SKM-1 (cell line): ENCODE data around the gene CTTN.

ENCODE experiments used
- DNase-seq: peaks from one replicate; lab custom pipeline; 2025; ENCODE audit not compliant: unreplicated experiment; lab: John Stamatoyannopoulos, UW

CTTN gene

GRCh38 chr11:70473873-70474690 lies 75.8 kb downstream of the CTTN start:
- DNase-seq = no peak

- DNase-seq = no peak
These were observed 76.4 kb downstream of the CTTN start for GRCh38 chr11:70474710-70475109.

GRCh38 chr11:70476669-70477068 lies 78.3 kb downstream of the CTTN start:
- no peak for DNase-seq

GRCh38 chr11:70477176-70477575 lies 78.8 kb downstream of the CTTN start:
- no peak for DNase-seq

GRCh38 chr11:70477609-70478008 lies 79.3 kb downstream of the CTTN start:
- no peak for DNase-seq

- DNase-seq = no peak
These were observed 80.0 kb downstream of the CTTN start for GRCh38 chr11:70478166-70478890.

GRCh38 chr11:70480711-70481110 lies 82.4 kb downstream of the CTTN start:
- no peak for DNase-seq

GRCh38 chr11:70481625-70482528 lies 83.5 kb downstream of the CTTN start:
- no peak for DNase-seq

- no peak for DNase-seq
These were observed 84.2 kb downstream of the CTTN start for GRCh38 chr11:70482529-70482917.

GRCh38 chr11:70483077-70483861 lies 84.9 kb downstream of the CTTN start:
- peak; percentile 18 for DNase-seq

- no peak for DNase-seq
These were observed 85.6 kb downstream of the CTTN start for GRCh38 chr11:70483917-70484316.

GRCh38 chr11:70485326-70486025 lies 87.1 kb downstream of the CTTN start:
- no peak for DNase-seq

- no peak for DNase-seq
These were observed 87.7 kb downstream of the CTTN start for GRCh38 chr11:70486026-70486415.
